Uterus (tissue), 4 donors: ENCODE measurements around the gene TAF11L12. TPM values are rescaled to one million over a fixed set of nuclear protein-coding genes. Genes with fewer than 3 reads are reported as not detected.
"Not testable (repeated sequence)": the region's sequence is repeated elsewhere in the genome, so short reads cannot be mapped to it uniquely, and the experiment has no call there.

Experiments
- DNase-seq, 2 donors: peaks; one replicate each; pipeline ENCODE4 v3.0.0-alpha.2; 2019 to 2020
- H3K27ac ChIP-seq, 2 donors: fragments of 200-600 bp; sonication (generic); 1 replicate in 1 of 2; 2 replicates in 1 of 2; pipeline ENCODE4 v1.5.1; 2016 to 2018
- H3K27me3 ChIP-seq, 2 donors: fragments of 200-600 bp; sonication (generic); one replicate each; pipeline ENCODE4 v1.5.1; 2018 to 2019; ENCODE audit warnings: control low read depth in 1 of 2
- H3K36me3 ChIP-seq, 2 donors: fragments of 200-600 bp; sonication (generic); one replicate each; pipeline ENCODE4 v1.5.1; 2019; ENCODE audit warnings: control low read depth in 1 of 2
- H3K4me1 ChIP-seq, 2 donors: fragments of 200-600 bp; sonication (generic); one replicate each; pipeline ENCODE4 v1.5.1; 2018 to 2019; ENCODE audit warnings: control low read depth in 1 of 2
- H3K4me3 ChIP-seq, 2 donors: fragments of 200-600 bp; sonication (generic); 1 replicate in 1 of 2; 2 replicates in 1 of 2; pipeline ENCODE4 v1.5.1; 2018 to 2019; ENCODE audit warnings: mild to moderate bottlenecking in 1 of 2
- H3K9me3 ChIP-seq, 2 donors: fragments of 200-600 bp; sonication (generic); one replicate each; pipeline ENCODE4 v1.5.1; 2019; ENCODE audit warnings: control low read depth in 1 of 2
- POLR2A ChIP-seq, 2 donors: fragments of 450-650 bp; IDR thresholded peaks; one replicate each; pipeline ENCODE4 v1.6.1; 2016; ENCODE audit warnings: antibody characterized with exemption in 2 of 2, mild to moderate bottlenecking in 1 of 2, moderate library complexity in 1 of 2
- intact Hi-C: fragments of 100-400 bp; cut with DNase I; formaldehyde crosslinking; loops from one replicate; pipeline ENCODE4 v1.15.1; 2023; ENCODE audit warnings: low total_unique reads
- total RNA-seq, 4 donors: library from RNA; depleted of rRNA in 3 of 4; stranded (reverse); fragments of >200 nt in 3 of 4; gene quantifications; one replicate each; pipeline versions ENCODE4 v1.1.0 to v1.2.4, GENCODE V29; 2014 to 2023
- TF ChIP-seq, protein P1 (sequence below), 4 experiments: fragments of 200-600 bp in 2 of 4; fragments of 450-650 bp in 2 of 4; sonication (generic) in 2 of 4; IDR thresholded peaks; one replicate each; pipeline ENCODE4 v1.5.1; 2016 to 2019; ENCODE audit warnings: antibody characterized with exemption in 4 of 4, mild to moderate bottlenecking in 2 of 4, moderate library complexity in 1 of 4
- donor health status: DM: yes; HTN: yes; CAD: no.

Gene TAF11L12
- total RNA-seq, 4 donors from 2014 or later = not detected

DNA sequence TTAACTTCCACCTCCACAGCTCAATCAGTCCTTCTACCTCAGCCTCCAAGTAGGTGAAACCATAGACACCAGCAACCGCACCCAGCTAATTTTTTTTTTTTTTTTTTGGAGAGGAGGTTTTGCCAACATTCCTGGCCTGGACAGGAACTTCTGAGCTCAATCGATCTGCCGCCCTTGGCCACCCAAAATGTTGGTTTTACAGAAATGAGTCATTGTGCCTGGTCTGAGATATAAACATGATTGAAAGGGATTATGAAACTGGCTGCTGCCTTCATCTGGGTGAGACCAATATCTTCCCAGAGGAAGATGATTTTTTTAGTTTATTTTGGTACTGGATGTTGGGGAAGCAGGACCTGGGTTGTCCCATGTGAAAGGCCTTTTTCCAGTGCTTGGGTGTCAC lies 9.2 kb downstream of the TAF11L12 start:
- Histone ChIP-seq H3K4me1 (no peaks in the 10 kb centered on the region), H3K9me3 (no peaks in the 10 kb centered on the region), H3K27me3 (no peaks in the 10 kb centered on the region), H3K36me3 (no peaks in the 10 kb centered on the region), H3K27ac (no peak overlapping the region), H3K4me3 (no peak overlapping the region)
- intact Hi-C loops = no loop called here
- no peak for DNase-seq
- TF ChIP-seq, protein P1, sequence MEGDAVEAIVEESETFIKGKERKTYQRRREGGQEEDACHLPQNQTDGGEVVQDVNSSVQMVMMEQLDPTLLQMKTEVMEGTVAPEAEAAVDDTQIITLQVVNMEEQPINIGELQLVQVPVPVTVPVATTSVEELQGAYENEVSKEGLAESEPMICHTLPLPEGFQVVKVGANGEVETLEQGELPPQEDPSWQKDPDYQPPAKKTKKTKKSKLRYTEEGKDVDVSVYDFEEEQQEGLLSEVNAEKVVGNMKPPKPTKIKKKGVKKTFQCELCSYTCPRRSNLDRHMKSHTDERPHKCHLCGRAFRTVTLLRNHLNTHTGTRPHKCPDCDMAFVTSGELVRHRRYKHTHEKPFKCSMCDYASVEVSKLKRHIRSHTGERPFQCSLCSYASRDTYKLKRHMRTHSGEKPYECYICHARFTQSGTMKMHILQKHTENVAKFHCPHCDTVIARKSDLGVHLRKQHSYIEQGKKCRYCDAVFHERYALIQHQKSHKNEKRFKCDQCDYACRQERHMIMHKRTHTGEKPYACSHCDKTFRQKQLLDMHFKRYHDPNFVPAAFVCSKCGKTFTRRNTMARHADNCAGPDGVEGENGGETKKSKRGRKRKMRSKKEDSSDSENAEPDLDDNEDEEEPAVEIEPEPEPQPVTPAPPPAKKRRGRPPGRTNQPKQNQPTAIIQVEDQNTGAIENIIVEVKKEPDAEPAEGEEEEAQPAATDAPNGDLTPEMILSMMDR (IDR thresholded peaks at IDR 0.05) = no peak
- TF ChIP-seq POLR2A (IDR thresholded peaks at IDR 0.05) = no peak

DNA sequence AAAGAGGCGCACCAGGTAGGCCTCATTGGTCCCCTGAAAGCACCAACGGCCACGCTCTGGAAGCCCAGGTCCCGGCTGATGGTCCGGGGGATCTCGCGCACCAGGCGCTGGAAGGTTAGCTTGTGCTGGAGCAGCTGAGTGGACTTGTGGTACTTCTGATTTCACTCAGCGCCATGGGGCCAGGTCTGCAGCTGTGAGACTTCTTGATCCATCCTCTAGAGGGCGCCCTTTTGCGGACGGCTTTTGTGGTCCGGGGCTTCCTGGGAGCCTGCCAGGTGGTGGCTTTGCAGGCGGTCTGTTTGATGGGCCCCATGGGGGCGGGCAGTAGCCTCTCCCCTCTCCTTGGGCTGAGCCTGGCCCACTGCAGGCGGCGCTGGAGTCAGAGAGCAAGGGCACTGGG lies 10.4 kb downstream of the TAF11L12 start:
- intact Hi-C loops = no loop called here
- Histone ChIP-seq H3K9me3 (no peaks in the 10 kb centered on the region), H3K4me1 (no peaks in the 10 kb centered on the region), H3K36me3 (no peaks in the 10 kb centered on the region), H3K4me3 (no peak overlapping the region), H3K27ac (no peak overlapping the region), H3K27me3 (no peaks in the 10 kb centered on the region)
- TF ChIP-seq POLR2A (IDR thresholded peaks at IDR 0.05) = no peak
- DNase-seq = no peak

DNA sequence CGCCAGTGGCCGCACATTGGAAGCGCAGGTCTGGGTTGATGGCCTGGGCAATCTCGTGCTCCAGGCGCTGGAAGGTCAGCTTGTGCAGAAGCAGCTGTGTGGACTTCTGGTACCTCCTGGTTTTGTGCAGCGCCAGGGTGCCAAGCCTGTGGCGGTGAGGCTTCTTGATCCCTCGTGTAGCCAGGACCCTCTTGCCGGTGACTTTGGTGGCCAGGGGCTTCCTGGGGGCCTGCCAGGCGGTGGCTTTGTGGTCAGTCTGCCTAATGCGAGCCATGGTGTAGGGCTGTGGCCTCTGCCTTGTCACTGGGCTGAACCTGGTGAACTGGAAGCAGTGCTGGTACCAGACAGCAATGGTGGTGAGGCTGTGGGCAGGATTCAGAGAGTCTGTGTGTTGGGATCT lies 15.5 kb downstream of the TAF11L12 start:
- Histone ChIP-seq H3K9me3 (no peaks in the 10 kb centered on the region), H3K27me3 (no peaks in the 10 kb centered on the region), H3K36me3 (no peaks in the 10 kb centered on the region), H3K27ac (no peak overlapping the region), H3K4me1 (no peaks in the 10 kb centered on the region), H3K4me3 (no peak overlapping the region)
- intact Hi-C loops = no loop called here
- DNase-seq = no peak
- TF ChIP-seq POLR2A (IDR thresholded peaks at IDR 0.05) = no peak
- TF ChIP-seq, protein P1 (IDR thresholded peaks at IDR 0.05) = no peak

DNA sequence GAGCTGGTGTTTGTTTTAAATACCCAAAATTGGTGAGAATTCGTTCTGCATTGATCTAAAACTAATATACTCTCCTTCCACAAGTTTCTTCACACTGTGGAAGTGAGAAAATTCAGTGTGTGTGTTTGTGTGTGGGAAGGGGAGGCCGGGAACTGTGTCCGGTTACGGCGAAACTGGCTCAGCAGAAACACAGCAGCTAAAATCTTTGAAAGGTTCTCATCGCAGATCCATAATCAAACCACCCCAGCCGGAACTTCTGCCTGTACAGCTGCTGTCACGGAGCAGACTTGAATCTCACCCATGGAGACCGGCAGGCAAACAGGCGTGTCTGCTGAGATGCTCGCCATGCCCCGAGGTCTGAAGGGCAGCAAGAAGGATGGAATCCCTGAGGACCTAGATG lies 21.6 kb downstream of the TAF11L12 start, which contains the start of gene TAF11L13:
Gene TAF11L13, plus strand, starts transcription at position 301 of the 400 bp plus-strand sequence.
- DNase-seq, intact Hi-C loops, H3K4me3 ChIP-seq, H3K9me3 ChIP-seq, H3K27me3 ChIP-seq, H3K4me1 ChIP-seq, H3K36me3 ChIP-seq, H3K27ac ChIP-seq: not testable (repeated sequence)

DNA sequence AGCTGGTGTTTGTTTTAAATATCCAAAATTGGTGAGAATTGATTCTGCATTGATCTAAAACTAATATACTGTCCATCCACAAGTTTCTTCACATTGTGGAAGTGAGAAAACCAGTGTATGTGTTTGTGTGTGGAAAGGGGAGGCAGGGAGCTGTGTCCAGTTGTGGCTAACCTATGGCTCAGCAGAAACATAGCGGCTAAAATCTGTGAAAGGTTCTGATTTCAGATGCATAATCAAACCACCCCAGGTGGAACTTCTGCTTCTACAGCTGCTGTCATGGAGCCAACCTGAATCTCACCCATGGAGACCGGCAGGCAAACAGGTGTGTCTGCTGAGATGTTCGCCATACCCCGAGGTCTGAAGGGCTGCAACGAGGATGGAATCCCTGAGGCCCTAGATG lies 24.0 kb downstream of the TAF11L12 start, which contains the start of gene TAF11L14:
Gene TAF11L14, plus strand, starts transcription at position 301 of the 400 bp plus-strand sequence.
- H3K4me3 ChIP-seq = no peak within 1 kb of the TSS
- TF ChIP-seq, protein P1 (IDR thresholded peaks at IDR 0.05) = no peak
- no peak for TF ChIP-seq POLR2A (IDR thresholded peaks at IDR 0.05)
- H3K4me1 ChIP-seq = no peaks in the 10 kb centered on the region
- H3K27me3 ChIP-seq = no peaks in the 10 kb centered on the region
- no peaks in the 10 kb centered on the region for H3K9me3 ChIP-seq
- no peaks in the 10 kb centered on the region for H3K36me3 ChIP-seq
- no peak within 1 kb of the TSS for H3K27ac ChIP-seq
- intact Hi-C loops = no loop called here
- DNase-seq = no peak

DNA sequence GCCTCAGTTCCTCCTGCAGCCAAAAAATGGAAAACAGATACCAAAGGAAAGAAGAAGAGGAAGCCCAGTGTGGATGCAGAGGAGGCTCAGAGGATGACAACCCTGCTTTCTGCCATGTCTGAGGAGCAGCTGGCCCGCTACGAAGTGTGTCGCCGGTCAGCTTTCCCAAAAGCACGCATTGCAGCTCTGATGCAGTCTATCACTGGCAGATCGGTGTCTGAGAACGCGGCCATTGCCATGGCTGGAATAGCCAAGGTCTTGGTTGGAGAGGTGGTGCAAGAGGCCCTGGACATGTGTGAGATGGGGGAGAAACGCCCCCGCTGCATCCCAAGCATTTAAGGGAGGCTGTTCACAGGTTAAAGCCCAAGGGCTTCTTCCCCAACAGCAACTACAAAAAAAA lies 39.0 kb downstream of the TAF11L12 start:
- H3K9me3 ChIP-seq, H3K27ac ChIP-seq, DNase-seq, H3K36me3 ChIP-seq, intact Hi-C loops, H3K4me1 ChIP-seq, H3K27me3 ChIP-seq, H3K4me3 ChIP-seq: not testable (repeated sequence)

DNA sequence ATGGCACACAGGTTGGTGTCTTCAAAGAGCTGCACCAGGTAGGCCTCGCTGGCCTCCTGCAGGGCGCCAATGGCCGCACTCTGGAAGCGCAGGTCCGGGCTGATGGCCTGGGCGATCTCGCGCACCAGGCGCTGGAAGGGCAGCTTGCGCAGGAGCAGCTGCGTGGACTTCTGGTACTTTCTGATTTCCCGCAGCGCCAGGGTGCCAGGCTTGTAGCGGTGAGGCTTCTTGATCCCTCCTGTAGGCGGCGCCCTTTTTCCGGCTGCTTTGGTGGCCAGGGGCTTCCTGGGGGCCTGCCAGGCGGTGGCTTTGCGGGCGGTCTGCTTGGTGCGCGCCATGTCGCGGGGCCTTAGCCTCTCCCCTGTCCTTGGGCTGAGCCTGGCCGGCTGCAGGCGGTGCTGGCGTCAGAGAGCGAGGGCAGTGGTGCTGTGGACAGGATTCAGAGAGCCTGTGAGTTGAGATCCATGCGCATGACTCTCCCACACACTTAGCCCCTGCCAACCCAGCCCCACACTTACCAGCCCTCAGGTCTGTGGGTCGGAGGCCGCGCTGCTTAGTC lies 45.1 kb downstream of the TAF11L12 start:
- H3K36me3 ChIP-seq, DNase-seq, H3K27ac ChIP-seq, H3K9me3 ChIP-seq, intact Hi-C loops, H3K4me1 ChIP-seq, H3K4me3 ChIP-seq, H3K27me3 ChIP-seq: not testable (repeated sequence)
